ENCODE results near the gene SLC47A1.

The SLC47A1 gene

GRCh38 chr17:19590912-19591551, 57.4 kb downstream of the SLC47A1 start:
- DNase-seq (ENCODE audit: low read depth, low spot score) = no peak

DNA sequence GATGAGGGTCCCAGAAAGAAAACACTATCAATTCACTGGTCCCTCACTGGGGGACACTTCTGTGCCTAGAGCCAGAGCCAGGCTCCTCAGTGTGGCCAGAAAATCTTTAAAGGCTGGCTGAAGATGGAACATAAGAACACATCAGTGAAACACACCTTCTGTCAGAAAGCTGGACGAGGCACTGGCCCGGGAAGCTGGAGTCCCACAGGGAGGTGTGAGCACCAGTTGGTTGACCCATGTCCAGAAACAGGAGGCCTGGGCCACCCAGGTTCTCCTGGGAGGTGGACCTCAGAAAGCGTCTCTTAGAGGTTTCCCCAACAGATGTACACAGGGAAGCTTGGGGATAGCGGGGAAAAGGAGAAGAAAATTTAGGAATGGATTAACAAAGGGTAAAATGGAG, 58.7 kb downstream of the SLC47A1 start:
- DNase-seq (ENCODE audit: low read depth, low spot score) = no peak

- no peak for DNase-seq (ENCODE audit: low read depth, low spot score)
Measured at GRCh38 chr17:19596869-19597268, 63.2 kb downstream of the SLC47A1 start.

GRCh38 chr17:19610311-19610710, 76.7 kb downstream of the SLC47A1 start:
- no peak for DNase-seq (ENCODE audit: low read depth, low spot score)

- no peak for DNase-seq (ENCODE audit: low read depth, low spot score)
Measured at GRCh38 chr17:19610879-19611278, 77.2 kb downstream of the SLC47A1 start.

GRCh38 chr17:19613979-19614378, 80.3 kb downstream of the SLC47A1 start:
- no peak for DNase-seq (ENCODE audit: low read depth, low spot score)

DNA sequence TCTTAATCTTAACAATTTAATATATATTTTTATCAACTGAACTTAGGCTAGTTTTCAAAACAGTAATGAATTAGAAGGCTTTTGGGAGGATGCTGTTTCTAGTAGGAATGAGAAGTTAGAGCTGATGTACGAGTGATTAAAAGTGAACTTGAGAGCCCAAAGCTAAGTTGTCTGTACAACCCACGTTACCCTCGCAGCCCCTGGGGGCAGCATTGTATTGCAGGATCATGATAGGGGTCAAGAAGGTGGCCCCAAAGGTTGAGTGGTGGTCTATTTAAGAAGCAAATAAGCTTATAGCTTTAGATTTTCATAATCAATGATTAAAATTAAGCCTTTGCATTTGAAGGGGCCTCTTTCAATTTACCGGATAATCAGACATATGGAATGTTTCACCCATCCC, 81.2 kb downstream of the SLC47A1 start:
- DNase-seq (ENCODE audit: low read depth, low spot score) = no peak

GRCh38 chr17:19618015-19618414, 84.4 kb downstream of the SLC47A1 start:
- DNase-seq (ENCODE audit: low read depth, low spot score) = no peak

- DNase-seq (ENCODE audit: low read depth, low spot score) = no peak
Measured at GRCh38 chr17:19619705-19620325, 86.2 kb downstream of the SLC47A1 start.

DNA sequence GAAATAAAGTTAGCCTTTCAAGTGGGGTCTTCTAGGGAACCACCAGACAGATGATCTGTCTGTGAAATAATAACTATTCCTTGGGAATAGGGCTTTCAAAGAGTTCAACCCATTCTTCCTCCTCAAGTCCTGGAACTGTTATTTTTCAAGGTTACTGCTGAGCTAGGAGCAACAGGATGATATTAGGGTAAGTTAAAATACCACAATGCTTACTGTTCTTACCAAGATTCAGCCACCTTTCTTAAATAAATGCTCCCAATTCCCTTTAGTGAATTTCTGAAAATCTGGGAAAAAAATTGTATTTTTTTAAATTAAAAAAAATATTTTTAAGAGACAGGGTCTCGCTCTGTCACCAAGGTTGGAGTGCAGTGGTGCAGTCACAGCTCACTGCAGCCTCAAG, 88.0 kb downstream of the SLC47A1 start:
- no peak for DNase-seq (ENCODE audit: low read depth, low spot score)

DNA sequence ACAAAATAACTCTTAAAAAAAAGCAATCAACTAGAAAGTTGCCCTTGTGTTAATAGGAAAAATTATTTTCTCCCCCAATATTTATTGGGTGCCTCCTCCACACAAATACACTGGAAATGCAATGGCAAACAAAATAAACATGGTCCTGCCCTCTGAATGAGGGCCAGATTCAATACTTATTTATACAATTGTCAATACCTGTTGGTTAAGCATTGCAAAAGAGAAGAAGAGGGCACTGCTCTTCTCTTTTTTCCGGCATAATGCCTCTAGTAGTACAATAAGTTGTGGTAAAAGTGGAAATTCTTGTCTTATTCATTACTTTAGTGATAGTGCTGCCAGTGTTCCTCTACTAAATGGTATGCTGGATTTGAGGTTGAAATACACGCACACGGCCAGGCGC, 92.4 kb downstream of the SLC47A1 start:
- no peak for DNase-seq (ENCODE audit: low read depth, low spot score)
